MCF 10A (cell line): Measurements from ENCODE around the gene CD9. TPM values are rescaled to one million over a fixed set of nuclear protein-coding genes. Genes with fewer than 3 reads are reported as not detected.
"Not testable (repeated sequence)": the region's sequence is repeated elsewhere in the genome, so short reads cannot be mapped to it uniquely, and the experiment has no call there.

Experiments used
- BruUV-seq: library from RNA; stranded (reverse); fragments of 400-500 nt; replicated peaks from 2 replicates; lab custom pipeline; 2021; lab: Mats Ljungman, UMichigan
- CTCF ChIA-PET: fragments of 300-600 bp; sonication (Branson Sonifier 250); formaldehyde crosslinking; extraction: SDS; loops from one replicate; lab custom pipeline; 2021; ENCODE audit warnings: antibody characterized with exemption, inconsistent platforms; lab: Yijun Ruan, JAX
- POLR2A ChIA-PET: fragments of 300-600, 350-650 bp; sonication (Branson Sonifier 250); formaldehyde crosslinking; extraction: SDS; loops from one replicate; lab custom pipeline; 2020; ENCODE audit warnings: antibody characterized with exemption, inconsistent platforms; lab: Yijun Ruan, JAX
- DNase-seq: peaks from one replicate; pipeline ENCODE4 v3.0.0-alpha.2; 2018; ENCODE audit not compliant: unreplicated experiment
- H3K27ac Mint-ChIP-seq: one replicate; pipeline ENCODE4 v1.8.0; 2022; ENCODE audit warnings: mild to moderate bottlenecking, low read depth, mixed read lengths; ENCODE audit not compliant: unreplicated experiment
- H3K27me3 Mint-ChIP-seq: one replicate; pipeline ENCODE4 v1.8.0; 2022; ENCODE audit warnings: mixed read lengths; ENCODE audit not compliant: insufficient read depth, unreplicated experiment
- H3K36me3 Mint-ChIP-seq: one replicate; pipeline ENCODE4 v1.8.0; 2022; ENCODE audit warnings: mild to moderate bottlenecking, moderate library complexity, mixed read lengths; ENCODE audit not compliant: insufficient read depth, unreplicated experiment
- H3K4me1 Mint-ChIP-seq: one replicate; pipeline ENCODE4 v1.8.0; 2022; ENCODE audit warnings: mixed read lengths; ENCODE audit not compliant: insufficient read depth, unreplicated experiment
- H3K4me3 Mint-ChIP-seq: one replicate; pipeline ENCODE4 v1.8.0; 2022; ENCODE audit warnings: mild to moderate bottlenecking, moderate library complexity, mixed read lengths; ENCODE audit not compliant: unreplicated experiment
- H3K9me3 Mint-ChIP-seq: one replicate; pipeline ENCODE4 v1.8.0; 2022; ENCODE audit warnings: mixed read lengths; ENCODE audit not compliant: unreplicated experiment
- intact Hi-C: fragments of 100-400 bp; cut with micrococcal nuclease; formaldehyde crosslinking; loops from 2 replicates; pipeline ENCODE4 v1.14.1; 2022
- total RNA-seq: library from RNA; stranded (reverse); gene quantifications from 2 replicates; pipeline ENCODE4 v1.2.3, GENCODE V29; 2022
- TF ChIP-seq, protein P1 (sequence below): fragments of 200-600 bp; IDR thresholded peaks from one replicate; pipeline ENCODE4 v1.8.0; 2022; ENCODE audit warnings: antibody characterized with exemption, mild to moderate bottlenecking; ENCODE audit not compliant: unreplicated experiment

The CD9 gene
- total RNA-seq, 1 experiment from 2014 or later: 31.1 TPM

DNA sequence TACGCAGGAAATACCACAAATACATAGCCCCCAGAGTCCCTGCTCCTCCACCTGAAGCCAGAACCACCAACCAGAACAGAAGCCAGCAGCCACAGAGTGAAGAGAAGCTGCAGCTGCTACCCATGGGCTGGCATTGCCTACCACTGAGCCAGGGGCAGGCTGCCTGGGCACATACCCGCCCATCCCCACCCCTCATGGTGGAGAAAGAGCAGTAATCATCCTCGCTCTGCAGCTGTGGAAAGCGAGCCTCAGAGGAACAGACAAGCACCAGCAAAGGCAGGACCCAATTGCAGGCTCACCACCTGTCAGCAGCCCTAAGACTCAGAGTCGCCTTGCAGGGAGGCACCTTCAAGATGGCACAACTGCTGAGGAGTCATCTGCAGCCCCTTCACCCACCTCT is 11.2 kb upstream of the CD9 start:
- Mint-ChIP-seq H3K36me3 (no peaks in the 10 kb centered on the region), H3K9me3 (no peaks in the 10 kb centered on the region), H3K27ac (no peak overlapping the region), H3K27me3 (peaks cover 23% of the 10 kb centered on the region), H3K4me1 (peaks cover 17% of the 10 kb centered on the region), H3K4me3 (no peak overlapping the region)
- CTCF ChIA-PET: interaction anchor here (0.8 to 4.2 kb wide), 5 partner anchors 11 to 151 kb away, joined by 3 to 23 read pairs (median 4); no protein-coding TSS in a partner anchor
- POLR2A ChIA-PET: interaction anchor here (0.7 to 0.8 kb wide), 2 partner anchors 89 to 90 kb away, joined by 3 to 4 read pairs; no protein-coding TSS in a partner anchor
- intact Hi-C loops: no loop called here
- BruUV-seq: no TSS peak
- no peak for DNase-seq
- TF ChIP-seq, protein P1, sequence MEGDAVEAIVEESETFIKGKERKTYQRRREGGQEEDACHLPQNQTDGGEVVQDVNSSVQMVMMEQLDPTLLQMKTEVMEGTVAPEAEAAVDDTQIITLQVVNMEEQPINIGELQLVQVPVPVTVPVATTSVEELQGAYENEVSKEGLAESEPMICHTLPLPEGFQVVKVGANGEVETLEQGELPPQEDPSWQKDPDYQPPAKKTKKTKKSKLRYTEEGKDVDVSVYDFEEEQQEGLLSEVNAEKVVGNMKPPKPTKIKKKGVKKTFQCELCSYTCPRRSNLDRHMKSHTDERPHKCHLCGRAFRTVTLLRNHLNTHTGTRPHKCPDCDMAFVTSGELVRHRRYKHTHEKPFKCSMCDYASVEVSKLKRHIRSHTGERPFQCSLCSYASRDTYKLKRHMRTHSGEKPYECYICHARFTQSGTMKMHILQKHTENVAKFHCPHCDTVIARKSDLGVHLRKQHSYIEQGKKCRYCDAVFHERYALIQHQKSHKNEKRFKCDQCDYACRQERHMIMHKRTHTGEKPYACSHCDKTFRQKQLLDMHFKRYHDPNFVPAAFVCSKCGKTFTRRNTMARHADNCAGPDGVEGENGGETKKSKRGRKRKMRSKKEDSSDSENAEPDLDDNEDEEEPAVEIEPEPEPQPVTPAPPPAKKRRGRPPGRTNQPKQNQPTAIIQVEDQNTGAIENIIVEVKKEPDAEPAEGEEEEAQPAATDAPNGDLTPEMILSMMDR: no peak

DNA sequence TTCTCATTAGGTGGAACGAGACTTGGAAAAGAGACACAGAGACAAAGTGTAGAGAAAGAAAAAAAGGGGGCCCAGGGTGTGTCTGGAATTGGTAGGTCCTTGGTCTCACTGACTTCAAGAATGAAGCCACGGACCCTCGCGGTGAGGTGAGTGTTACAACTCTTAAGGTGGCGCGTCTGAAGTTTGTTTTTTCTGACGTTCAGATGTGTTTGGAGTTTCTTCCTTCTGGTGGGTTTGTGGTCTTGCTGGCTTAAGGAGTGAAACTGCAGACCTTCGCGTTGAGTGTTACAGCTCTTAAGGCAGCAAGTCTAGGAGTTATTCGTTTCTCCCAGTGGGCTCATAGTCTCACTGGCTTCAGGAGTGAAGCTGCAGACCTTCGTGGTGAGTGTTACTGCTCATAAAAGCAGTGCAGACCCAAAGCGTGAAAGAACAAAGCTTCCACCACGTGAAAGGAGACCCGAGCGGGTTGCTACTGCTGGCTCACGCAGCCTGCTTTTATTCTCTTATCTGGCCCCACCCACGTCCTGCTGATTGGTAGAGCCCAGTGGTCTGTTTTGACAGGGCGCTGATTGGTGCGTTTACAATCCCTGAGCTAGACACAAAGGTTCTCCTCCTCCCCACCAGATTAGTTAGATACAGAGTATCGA is 10.1 kb upstream of the CD9 start:
- H3K27ac Mint-ChIP-seq, H3K9me3 Mint-ChIP-seq, BruUV-seq, DNase-seq, H3K36me3 Mint-ChIP-seq, H3K4me3 Mint-ChIP-seq, intact Hi-C loops: not testable (repeated sequence)
- H3K4me1 Mint-ChIP-seq: peaks cover 19% of the 10 kb centered on the region
- peaks cover 23% of the 10 kb centered on the region for H3K27me3 Mint-ChIP-seq
- POLR2A ChIA-PET: interaction anchor here (0.8 to 1.0 kb wide), 2 partner anchors 8 to 89 kb away, joined by 3 read pairs; no protein-coding TSS in a partner anchor
- CTCF ChIA-PET: interaction anchor here (1.0 to 4.2 kb wide), 3 partner anchors 63 to 95 kb away, joined by 3 to 23 read pairs (median 7); no protein-coding TSS in a partner anchor

DNA sequence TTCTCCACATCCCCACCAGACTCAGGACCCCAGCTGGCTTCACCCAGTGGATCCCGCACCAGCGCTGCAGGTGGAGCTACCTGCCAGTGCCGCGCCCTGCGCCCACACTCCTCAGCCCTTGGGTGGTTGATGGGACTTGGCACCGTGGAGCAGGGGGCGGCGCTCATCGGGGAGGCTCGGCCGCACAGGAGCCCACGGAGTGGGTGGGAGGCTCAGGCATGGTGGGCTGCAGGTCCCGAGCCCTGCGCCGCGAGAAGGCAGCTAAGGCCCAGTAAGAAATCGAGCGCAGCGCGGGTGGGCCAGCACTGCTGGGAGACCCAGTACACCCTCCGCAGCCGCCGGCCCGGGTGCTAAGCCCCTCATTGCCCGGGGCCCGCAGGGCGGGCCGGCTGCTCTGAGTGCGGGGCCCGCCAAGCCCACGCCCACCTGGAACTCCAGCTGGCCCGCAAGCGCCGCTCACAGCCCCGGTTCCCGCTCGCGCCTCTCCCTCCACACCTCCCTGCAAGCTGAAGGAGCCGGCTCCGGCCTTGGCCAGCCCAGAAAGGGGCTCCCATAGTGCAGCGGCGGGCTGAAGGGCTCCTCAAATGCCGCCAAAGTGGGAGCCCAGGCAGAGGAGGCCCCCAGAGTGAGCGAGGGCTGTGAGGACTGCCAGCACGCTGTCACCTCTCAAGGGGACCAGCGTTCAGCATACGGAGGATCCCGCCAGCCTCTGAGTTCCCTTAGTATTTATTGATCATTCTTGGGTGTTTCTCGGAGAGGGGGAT is 9.3 kb upstream of the CD9 start:
- peaks cover 23% of the 10 kb centered on the region for H3K27me3 Mint-ChIP-seq
- ChIA-PET POLR2A (interaction anchor here (1.0 kb wide), 1 partner anchor 9 kb away, joined by 3 read pairs; no protein-coding TSS in a partner anchor), CTCF (interaction anchor here (1.0 to 4.2 kb wide), 3 partner anchors 63 to 94 kb away, joined by 3 to 23 read pairs (median 7); no protein-coding TSS in a partner anchor)
- DNase-seq, H3K27ac Mint-ChIP-seq, H3K4me3 Mint-ChIP-seq, H3K36me3 Mint-ChIP-seq, H3K9me3 Mint-ChIP-seq, intact Hi-C loops, BruUV-seq: not testable (repeated sequence)
- peaks cover 28% of the 10 kb centered on the region for H3K4me1 Mint-ChIP-seq

DNA sequence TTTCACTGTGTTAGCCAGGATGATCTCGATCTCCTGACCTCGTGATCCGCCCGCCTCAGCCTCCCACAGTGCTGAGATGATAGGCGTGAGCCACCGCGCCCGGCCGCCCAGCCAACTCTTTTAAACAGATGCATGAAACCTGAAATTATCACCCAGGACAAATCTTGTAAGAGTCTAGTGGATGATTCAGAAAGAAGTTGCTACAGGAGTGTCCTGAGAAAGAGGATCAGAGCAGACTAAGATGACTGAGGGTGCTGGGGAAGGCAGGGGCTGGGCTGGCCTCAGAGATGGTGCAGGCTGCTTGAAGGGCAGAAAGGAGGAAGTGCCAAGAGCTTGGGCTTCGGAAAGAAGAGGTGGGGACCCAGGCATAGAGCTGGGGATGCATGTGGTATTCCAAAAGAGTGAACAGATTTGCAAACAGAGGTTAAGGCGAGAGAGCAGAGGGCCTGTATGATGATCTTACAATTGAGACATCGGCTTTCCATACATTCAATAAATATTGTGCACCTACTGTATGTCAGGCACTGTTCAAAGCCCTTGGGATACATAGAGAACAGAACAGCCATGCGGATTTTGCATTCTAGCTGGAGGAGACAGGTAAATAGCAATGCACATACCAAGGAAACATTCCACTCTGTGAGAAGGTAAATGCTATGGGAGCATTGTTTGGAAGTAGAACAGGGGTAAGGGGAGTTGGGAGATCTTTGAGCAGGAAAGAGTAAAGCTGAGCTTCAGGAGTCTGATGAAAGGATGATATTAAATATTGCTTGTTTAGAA is 7.4 kb upstream of the CD9 start:
- Mint-ChIP-seq H3K9me3 (no peaks in the 10 kb centered on the region), H3K27ac (no peak overlapping the region), H3K36me3 (no peaks in the 10 kb centered on the region), H3K27me3 (peaks cover 23% of the 10 kb centered on the region), H3K4me1 (peaks cover 32% of the 10 kb centered on the region), H3K4me3 (no peak overlapping the region)
- no peak for DNase-seq
- no TSS peak for BruUV-seq
- intact Hi-C loops: no loop called here
- CTCF ChIA-PET: interaction anchor here (0.6 to 14.5 kb wide), 10 partner anchors 29 to 1982 kb away, joined by 3 to 369 read pairs (median 5); no protein-coding TSS in a partner anchor
- POLR2A ChIA-PET: interaction anchor here (1.4 to 1.6 kb wide), 2 partner anchors 38 to 86 kb away, joined by 3 to 8 read pairs; no protein-coding TSS in a partner anchor
- TF ChIP-seq, protein P1: no peak
